Stimulated activated CD4-positive, alpha-beta T cell treated with anti-CD3 and anti-CD28 coated beads, Interleukin-2, amount 100 ng/mL, for 48 hours (primary cell): ENCODE results near the gene PDK3.

Experiments
- DNase-seq, 2 donors: peaks; one replicate each; pipeline ENCODE4 v3.0.0-alpha.2; 2020

Gene PDK3

GRCh38 chrX:24563291-24564010 is 98.4 kb downstream of the PDK3 start:
- DNase-seq, result no peak

- DNase-seq, result no peak
These were observed 101.2 kb downstream of the PDK3 start for GRCh38 chrX:24566240-24566639.

- no peak for DNase-seq
These were observed 102.1 kb downstream of the PDK3 start for GRCh38 chrX:24567169-24567568.

- DNase-seq, result no peak
These were observed 109.7 kb downstream of the PDK3 start for GRCh38 chrX:24574743-24575142.

GRCh38 chrX:24575496-24575895 is 110.4 kb downstream of the PDK3 start:
- no peak for DNase-seq

GRCh38 chrX:24577091-24577490 is 112.0 kb downstream of the PDK3 start:
- DNase-seq, result no peak
